SK-N-SH treated with all-trans-retinoic acid at 6 μM for 48 hours (cell line): ENCODE measurements around the gene WASF2.

ENCODE experiments used
- PPARA ChIP-seq: fragments of 250-450 bp; sonication (Bioruptor Pico); IDR thresholded peaks from 2 replicates; pipeline ENCODE4 v1.5.0; 2020; ENCODE audit warnings: mild to moderate bottlenecking, borderline replicate concordance
- RARB ChIP-seq: fragments of 250-450 bp; sonication (Bioruptor Pico); IDR thresholded peaks from 2 replicates; pipeline ENCODE4 v1.8.0; 2021; ENCODE audit warnings: mild to moderate bottlenecking, moderate library complexity
- ZNF70 ChIP-seq: fragments of 450-650 bp; formaldehyde crosslinking; IDR thresholded peaks from 2 replicates; pipeline ENCODE4 v1.5.0; 2020; ENCODE audit warnings: mild to moderate bottlenecking, moderate library complexity
- TF ChIP-seq, protein P1 (sequence below): fragments of 250-450 bp; sonication (Bioruptor Pico); IDR thresholded peaks from 2 replicates; pipeline ENCODE4 v1.8.0; 2020; ENCODE audit warnings: mild to moderate bottlenecking, moderate library complexity, borderline replicate concordance

DNA sequence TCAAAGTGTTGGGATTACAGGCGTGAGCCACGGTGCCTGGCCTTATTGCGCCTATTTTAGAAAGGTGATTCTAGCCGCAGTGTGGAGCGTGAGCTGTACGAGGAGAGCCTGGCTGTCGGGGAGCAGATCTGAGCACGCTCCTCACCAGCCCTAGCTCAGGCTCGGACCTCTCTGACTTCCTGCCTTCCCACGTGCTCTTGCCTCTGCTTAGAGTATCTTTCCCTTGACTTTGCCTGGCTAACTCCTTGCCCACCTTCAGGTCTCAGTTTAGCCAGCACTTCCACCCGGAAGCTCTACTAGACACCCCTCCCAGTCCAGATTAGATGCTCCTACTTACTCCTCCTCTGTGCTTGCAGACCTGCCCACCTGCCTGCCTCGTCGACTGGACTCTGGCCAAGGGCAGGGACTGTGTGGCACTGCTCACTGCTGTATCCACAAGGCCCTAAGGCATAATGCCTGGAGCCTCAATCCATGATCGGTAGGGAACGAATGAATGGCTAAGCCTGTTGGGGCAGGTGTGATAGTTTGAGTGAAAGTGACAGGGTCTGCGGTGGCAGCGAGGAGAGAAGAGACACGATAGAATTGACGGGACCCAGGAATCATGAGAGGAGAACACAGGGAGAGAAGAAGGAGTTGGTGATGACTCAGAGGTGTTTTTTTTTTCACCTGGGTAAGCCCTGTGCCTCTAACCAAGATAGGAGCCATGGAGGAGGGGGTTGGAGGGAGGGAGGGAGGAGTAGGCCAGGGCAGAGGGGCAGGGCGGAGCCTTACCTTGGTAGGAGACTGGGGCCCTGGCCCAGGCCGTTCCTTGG, 28.1 kb upstream of the WASF2 start:
- TF ChIP-seq ZNF70 (CRISPR knock-in tag) (no peak), PPARA (CRISPR knock-in tag) (no peak), RARB (CRISPR knock-in tag) (no peak)
- TF ChIP-seq, protein P1, sequence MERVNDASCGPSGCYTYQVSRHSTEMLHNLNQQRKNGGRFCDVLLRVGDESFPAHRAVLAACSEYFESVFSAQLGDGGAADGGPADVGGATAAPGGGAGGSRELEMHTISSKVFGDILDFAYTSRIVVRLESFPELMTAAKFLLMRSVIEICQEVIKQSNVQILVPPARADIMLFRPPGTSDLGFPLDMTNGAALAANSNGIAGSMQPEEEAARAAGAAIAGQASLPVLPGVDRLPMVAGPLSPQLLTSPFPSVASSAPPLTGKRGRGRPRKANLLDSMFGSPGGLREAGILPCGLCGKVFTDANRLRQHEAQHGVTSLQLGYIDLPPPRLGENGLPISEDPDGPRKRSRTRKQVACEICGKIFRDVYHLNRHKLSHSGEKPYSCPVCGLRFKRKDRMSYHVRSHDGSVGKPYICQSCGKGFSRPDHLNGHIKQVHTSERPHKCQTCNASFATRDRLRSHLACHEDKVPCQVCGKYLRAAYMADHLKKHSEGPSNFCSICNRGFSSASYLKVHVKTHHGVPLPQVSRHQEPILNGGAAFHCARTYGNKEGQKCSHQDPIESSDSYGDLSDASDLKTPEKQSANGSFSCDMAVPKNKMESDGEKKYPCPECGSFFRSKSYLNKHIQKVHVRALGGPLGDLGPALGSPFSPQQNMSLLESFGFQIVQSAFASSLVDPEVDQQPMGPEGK (CRISPR knock-in tag) = no peak
